ENCODE data around the gene CELF4.
A peak's percentile ranks its signal among the peaks of the same experiment; 100 is the strongest.

DNA sequence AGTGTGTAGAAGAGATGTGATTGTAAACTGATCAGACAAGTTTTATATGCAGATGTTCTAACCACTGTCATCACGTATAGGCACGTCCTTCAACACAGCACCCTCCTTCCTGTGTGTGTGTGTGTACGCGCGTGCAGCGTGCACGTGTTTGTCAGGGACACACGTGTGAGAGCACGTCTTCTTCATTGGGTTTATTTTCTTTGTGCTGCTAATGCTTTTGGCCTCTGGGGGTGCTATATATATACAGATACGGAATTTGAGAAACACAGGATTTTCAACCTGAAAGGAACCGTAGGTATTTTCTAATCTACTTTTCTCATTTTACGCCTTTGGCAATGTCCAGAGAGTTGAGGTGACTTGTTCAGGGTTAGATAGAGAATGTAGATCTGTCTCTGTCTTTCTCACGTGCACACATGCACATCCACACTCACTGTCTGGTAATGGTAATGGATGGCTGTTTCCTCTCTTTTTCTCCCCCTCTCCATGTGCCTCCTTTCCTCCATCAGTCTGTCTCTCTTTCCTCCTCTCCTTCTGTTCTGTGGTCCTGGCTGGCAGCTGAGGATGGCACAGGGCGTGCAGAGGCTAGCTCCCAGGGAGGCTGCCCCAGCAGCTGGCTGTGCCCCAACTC, 13.4 kb upstream of the CELF4 start:
- TF ChIP-seq CTCF (IDR thresholded peaks at IDR 0.05; ENCODE audit: extremely low read depth in 1 of 2, insufficient read depth in 1 of 2, low read depth in 1 of 2, low read length in 2 of 2) (peak in 1 of 2 donors; percentile 10), POLR2A (IDR thresholded peaks at IDR 0.05; ENCODE audit: low read depth, low read length) (no peak), MYC (IDR thresholded peaks at IDR 0.05; ENCODE audit: low read depth, low read length) (no peak), EZH2 (IDR thresholded peaks at IDR 0.05; ENCODE audit: borderline replicate concordance, low read depth, low read length, severe bottlenecking) (no peak), GATA2 (IDR thresholded peaks at IDR 0.05; ENCODE audit: insufficient read depth, insufficient read length, low read depth, low read length) (no peak), POLR2AphosphoS5 (IDR thresholded peaks at IDR 0.05; ENCODE audit: insufficient read depth, low read depth, low read length) (no peak), JUN (IDR thresholded peaks at IDR 0.05; ENCODE audit: borderline replicate concordance, insufficient read depth, insufficient read length, low read depth) (no peak), FOS (IDR thresholded peaks at IDR 0.05; ENCODE audit: borderline replicate concordance, insufficient read depth, low read length) (no peak)
- TF ChIP-seq, protein P1, sequence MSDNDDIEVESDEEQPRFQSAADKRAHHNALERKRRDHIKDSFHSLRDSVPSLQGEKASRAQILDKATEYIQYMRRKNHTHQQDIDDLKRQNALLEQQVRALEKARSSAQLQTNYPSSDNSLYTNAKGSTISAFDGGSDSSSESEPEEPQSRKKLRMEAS (IDR thresholded peaks at IDR 0.05; ENCODE audit: insufficient read depth, insufficient read length), result peak; percentile 27
